Osteoblast (primary cell): ENCODE results near the gene ADAM10. TPM values are rescaled to one million over a fixed set of nuclear protein-coding genes. Genes with fewer than 3 reads are reported as not detected.
A peak's percentile ranks its signal among the peaks of the same experiment; 100 is the strongest.

Source experiments
- DNase-seq: peaks from one replicate; pipeline ENCODE4 v3.0.0; 2011; ENCODE audit warnings: low spot score, mixed read lengths; ENCODE audit not compliant: insufficient read length; ENCODE audit errors: missing footprints
- H2AFZ ChIP-seq: 2 replicates; pipeline ENCODE4 v1.6.0; 2011; ENCODE audit warnings: mild to moderate bottlenecking, low read length
- H3K27ac ChIP-seq: 2 replicates; pipeline ENCODE4 v1.5.1; 2011; ENCODE audit warnings: mild to moderate bottlenecking, low read depth, low read length, moderate library complexity
- H3K27me3 ChIP-seq: 2 replicates; pipeline ENCODE4 v1.6.0; 2012; ENCODE audit warnings: mild to moderate bottlenecking, control low read depth, inconsistent platforms, low read length, moderate library complexity; ENCODE audit not compliant: insufficient read depth
- H3K36me3 ChIP-seq: 2 replicates; pipeline ENCODE4 v1.5.1; 2011; ENCODE audit warnings: mild to moderate bottlenecking, low read length, control low read depth, moderate library complexity; ENCODE audit not compliant: insufficient read depth
- H3K4me1 ChIP-seq: 2 replicates; pipeline ENCODE4 v1.5.1; 2011; ENCODE audit warnings: mild to moderate bottlenecking, low read length, control low read depth, moderate library complexity; ENCODE audit not compliant: insufficient read depth
- H3K4me2 ChIP-seq: 2 replicates; pipeline ENCODE4 v1.6.0; 2011; ENCODE audit warnings: mild to moderate bottlenecking, low read length; ENCODE audit not compliant: insufficient read depth
- H3K4me3 ChIP-seq: fragments of 200-600 bp; sonication (generic); 3 replicates; pipeline ENCODE4 v1.5.1; 2012; ENCODE audit warnings: mild to moderate bottlenecking, low read length, inconsistent platforms; ENCODE audit not compliant: insufficient read depth
- H3K79me2 ChIP-seq: 2 replicates; pipeline ENCODE4 v1.6.0; 2012; ENCODE audit warnings: mild to moderate bottlenecking, low read length, control low read depth, inconsistent platforms; ENCODE audit not compliant: insufficient read depth
- H3K9me3 ChIP-seq: 2 replicates; pipeline ENCODE4 v1.5.1; 2011; ENCODE audit warnings: low read depth, low read length, control low read depth
- H4K20me1 ChIP-seq: 2 replicates; pipeline ENCODE4 v1.6.0; 2012; ENCODE audit warnings: mild to moderate bottlenecking, low read length, control low read depth; ENCODE audit not compliant: insufficient read depth
- CTCF ChIP-seq: IDR thresholded peaks from 2 replicates; pipeline ENCODE4 v1.5.1; 2011; ENCODE audit warnings: mild to moderate bottlenecking, low read depth, low read length, moderate library complexity; ENCODE audit errors: extremely low read depth
- total RNA-seq: library from RNA; depleted of rRNA; stranded (reverse); fragments of >200 nt; gene quantifications from 2 replicates; pipeline ENCODE4 v1.2.3, GENCODE V29; 2012

ADAM10 gene
- total RNA-seq, 1 donor: 122 TPM

GRCh38 chr15:58752716-58753115, 3.2 kb upstream of the ADAM10 start:
- no peak overlapping the region for H2AFZ ChIP-seq
- no peaks in the 10 kb centered on the region for H3K9me3 ChIP-seq
- H3K27ac ChIP-seq: no peak overlapping the region
- H3K4me1 ChIP-seq: peaks cover 4% of the 10 kb centered on the region
- peaks cover 6% of the 10 kb centered on the region for H4K20me1 ChIP-seq
- H3K36me3 ChIP-seq: no peaks in the 10 kb centered on the region
- H3K79me2 ChIP-seq: peaks cover 13% of the 10 kb centered on the region
- TF ChIP-seq CTCF: no peak
- H3K27me3 ChIP-seq: no peaks in the 10 kb centered on the region
- no peak for DNase-seq
- H3K4me3 ChIP-seq: no peak overlapping the region
- no peak overlapping the region for H3K4me2 ChIP-seq

- DNase-seq: peak; percentile 76
- H3K79me2 ChIP-seq: peaks cover 51% of the 10 kb centered on the region
Measured at GRCh38 chr15:58748852-58749531, 515 bp downstream of the ADAM10 start.

GRCh38 chr15:58748040-58748851, 1.3 kb downstream of the ADAM10 start:
- Histone ChIP-seq H3K27me3 (no peaks in the 10 kb centered on the region), H3K9me3 (no peaks in the 10 kb centered on the region), H3K79me2 (peaks cover 57% of the 10 kb centered on the region), H3K4me1 (peaks cover 14% of the 10 kb centered on the region), H4K20me1 (peaks cover 15% of the 10 kb centered on the region), H3K27ac (peak overlapping the region; percentile 61), H3K4me2 (peak overlapping the region; percentile 98), H2AFZ (peak overlapping the region; percentile 82), H3K36me3 (no peaks in the 10 kb centered on the region), H3K4me3 (peak overlapping the region; percentile 96)
- no peak for TF ChIP-seq CTCF
- DNase-seq: peak; percentile 60

More at GRCh38 chr15:58748852-58749531, 515 bp downstream of the ADAM10 start:
- no peaks in the 10 kb centered on the region for H3K9me3 ChIP-seq
- peak overlapping the region; percentile 61 for H3K27ac ChIP-seq
- peaks cover 11% of the 10 kb centered on the region for H4K20me1 ChIP-seq
- no peaks in the 10 kb centered on the region for H3K36me3 ChIP-seq
- H2AFZ ChIP-seq: peak overlapping the region; percentile 82
- TF ChIP-seq CTCF: no peak
- H3K4me2 ChIP-seq: peak overlapping the region; percentile 98
- H3K4me1 ChIP-seq: peaks cover 14% of the 10 kb centered on the region
- peak overlapping the region; percentile 96 for H3K4me3 ChIP-seq
- no peaks in the 10 kb centered on the region for H3K27me3 ChIP-seq

- H3K4me3 ChIP-seq: no peak overlapping the region
- DNase-seq: peak; percentile 5
- no peaks in the 10 kb centered on the region for H3K36me3 ChIP-seq
- H2AFZ ChIP-seq: no peak overlapping the region
- peaks cover 21% of the 10 kb centered on the region for H3K4me1 ChIP-seq
- H3K27ac ChIP-seq: no peak overlapping the region
- no peak overlapping the region for H3K4me2 ChIP-seq
- no peak for TF ChIP-seq CTCF
- H3K9me3 ChIP-seq: no peaks in the 10 kb centered on the region
- no peaks in the 10 kb centered on the region for H3K27me3 ChIP-seq
- peaks cover 78% of the 10 kb centered on the region for H3K79me2 ChIP-seq
- peaks cover 23% of the 10 kb centered on the region for H4K20me1 ChIP-seq
Measured at GRCh38 chr15:58746174-58746573, 3.3 kb downstream of the ADAM10 start.
